HS-5 (cell line): Measurements from ENCODE around the gene GNAZ.
"Not testable (repeated sequence)": the region's sequence is repeated elsewhere in the genome, so short reads cannot be mapped to it uniquely, and the experiment has no call there.

Experiments used
- DNase-seq: peaks from one replicate; pipeline ENCODE4 v3.0.0-alpha.2; 2012; ENCODE audit warnings: low read depth

The GNAZ gene

GRCh38 chr22:23070418-23071229 lies at the start of gene GNAZ:
GNAZ (plus strand) TSS chr22:23070519; CDS start chr22:23095696, 25,177 bp downstream.
- no peak for DNase-seq

GRCh38 chr22:23020659-23021293 lies 49.5 kb upstream of the GNAZ start:
- DNase-seq = no peak

DNA sequence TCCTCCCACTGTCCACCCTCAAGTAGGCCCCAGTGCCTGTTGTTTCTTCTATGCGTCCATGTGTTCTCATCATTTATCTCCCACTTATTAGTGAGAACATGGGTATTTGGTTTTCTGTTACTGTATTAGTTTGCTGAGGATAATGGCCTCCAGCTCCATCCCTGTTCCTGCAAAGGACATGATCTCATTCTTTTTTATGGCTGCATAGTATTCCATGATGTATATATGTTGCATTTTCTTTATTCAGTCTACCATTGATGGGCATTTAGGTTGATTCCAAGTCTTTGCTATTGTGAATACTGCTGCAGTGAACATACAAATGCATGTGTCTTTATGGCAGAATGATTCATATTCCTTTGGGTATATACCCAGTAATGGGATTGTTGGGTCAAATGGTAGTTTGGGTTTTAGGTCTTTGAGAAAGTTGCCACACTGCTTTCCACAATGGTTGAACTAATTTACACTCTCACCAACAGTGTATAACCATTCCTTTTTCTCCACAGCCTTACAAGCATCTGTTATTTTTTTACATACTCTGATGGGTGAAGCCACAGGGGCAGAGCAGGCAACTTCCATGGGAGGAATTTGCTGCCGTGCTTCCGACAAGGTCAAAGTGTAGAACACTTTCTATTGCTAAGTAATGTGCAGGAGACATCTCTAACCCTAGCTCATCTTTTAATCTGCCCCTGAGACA lies 48.5 kb upstream of the GNAZ start:
- not testable (repeated sequence) for DNase-seq

- no peak for DNase-seq
Measured at GRCh38 chr22:23023294-23023693, 47.0 kb upstream of the GNAZ start.

DNA sequence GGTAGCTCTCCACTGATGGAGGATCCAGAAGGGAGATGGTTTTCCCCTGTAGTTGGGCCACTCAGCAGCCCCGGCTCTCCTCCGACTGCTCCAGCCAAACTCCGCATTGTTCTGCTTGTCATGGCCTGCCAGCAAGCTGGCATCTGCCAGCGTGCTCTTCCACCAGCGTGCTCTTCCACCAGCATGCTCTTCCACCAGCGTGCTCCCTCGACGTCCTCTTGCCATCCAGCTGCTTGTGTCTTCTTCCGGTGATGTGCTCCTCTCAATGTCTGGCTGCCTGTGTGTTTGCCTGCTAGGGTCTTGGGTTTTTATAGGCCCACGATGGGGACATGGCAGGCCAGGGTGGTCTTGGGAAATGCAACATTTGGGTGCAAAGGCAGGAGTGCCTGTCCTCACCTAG lies 43.5 kb upstream of the GNAZ start:
- DNase-seq = no peak

- DNase-seq = not testable (repeated sequence)
Measured at GRCh38 chr22:23027849-23028248, 42.5 kb upstream of the GNAZ start.

DNA sequence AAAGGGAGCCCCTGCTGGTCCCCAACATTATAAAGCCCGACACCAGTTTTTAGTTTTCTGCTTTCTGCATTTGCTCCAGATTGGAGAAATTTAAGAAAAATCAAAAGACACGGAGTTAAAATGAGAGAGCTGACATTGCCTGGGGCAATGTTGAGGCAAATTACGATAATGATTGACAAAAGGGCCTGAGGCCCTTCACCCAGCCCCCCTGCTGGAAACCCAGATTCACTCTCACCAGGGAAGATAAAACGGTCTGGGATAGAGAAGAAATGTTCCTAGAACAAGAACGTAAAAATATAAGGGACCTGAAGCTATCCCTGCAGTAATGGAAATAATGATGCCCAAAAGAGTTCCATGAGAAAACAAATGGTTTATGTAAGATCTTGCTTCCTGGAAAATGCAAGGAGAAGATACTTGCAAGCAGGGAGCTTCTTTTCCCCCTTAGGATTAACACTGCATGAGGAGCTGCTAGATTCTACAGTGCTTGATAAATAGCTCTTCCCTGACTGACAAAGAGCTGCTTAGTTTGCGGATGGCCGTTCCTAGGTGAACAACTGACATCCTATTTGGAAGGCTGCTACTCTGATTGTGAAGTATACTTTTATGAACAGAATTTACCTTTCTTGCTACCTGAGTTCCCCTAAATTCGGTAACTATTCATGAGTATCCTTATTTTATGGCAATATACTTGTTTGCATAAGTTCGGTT lies 40.6 kb upstream of the GNAZ start:
- DNase-seq = no peak

DNA sequence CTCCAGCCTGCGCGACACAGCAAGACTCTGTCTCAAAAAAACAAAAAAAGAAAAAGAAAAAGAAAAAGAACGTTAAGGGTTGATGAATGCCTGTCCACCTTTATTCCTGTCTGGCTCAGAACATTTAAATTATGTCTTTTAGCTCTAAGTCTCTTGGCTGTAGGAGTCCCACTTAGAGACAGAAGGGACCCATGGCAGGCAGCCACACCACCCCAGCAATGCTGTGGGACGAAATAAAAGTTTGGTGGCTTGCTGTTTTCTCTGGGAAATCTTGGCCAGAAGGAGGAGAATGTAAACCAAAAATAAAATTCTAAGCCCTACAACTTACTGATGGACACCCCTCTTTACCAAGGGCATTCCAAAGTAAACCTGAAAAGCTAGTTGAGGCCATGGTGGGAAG lies 38.9 kb upstream of the GNAZ start:
- DNase-seq = no peak

DNA sequence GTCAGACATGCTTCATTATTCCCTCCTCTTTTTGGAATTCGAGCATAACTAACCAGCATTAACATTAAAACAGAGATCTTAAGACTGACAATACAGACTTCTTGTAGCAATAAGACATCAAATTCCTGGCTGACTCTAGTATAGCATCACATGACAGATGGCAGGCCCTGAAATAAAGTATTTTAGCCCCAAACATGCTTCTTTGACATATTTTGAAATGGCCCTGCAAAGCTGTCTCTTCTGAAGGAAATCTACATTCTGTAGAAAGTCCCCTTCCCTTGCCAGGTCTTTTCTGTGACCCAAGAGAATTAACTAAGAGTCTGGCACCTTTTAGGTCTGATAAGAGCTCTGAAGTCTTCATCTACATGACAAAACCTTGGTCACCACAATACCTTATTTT lies 38.5 kb upstream of the GNAZ start:
- DNase-seq = no peak

DNA sequence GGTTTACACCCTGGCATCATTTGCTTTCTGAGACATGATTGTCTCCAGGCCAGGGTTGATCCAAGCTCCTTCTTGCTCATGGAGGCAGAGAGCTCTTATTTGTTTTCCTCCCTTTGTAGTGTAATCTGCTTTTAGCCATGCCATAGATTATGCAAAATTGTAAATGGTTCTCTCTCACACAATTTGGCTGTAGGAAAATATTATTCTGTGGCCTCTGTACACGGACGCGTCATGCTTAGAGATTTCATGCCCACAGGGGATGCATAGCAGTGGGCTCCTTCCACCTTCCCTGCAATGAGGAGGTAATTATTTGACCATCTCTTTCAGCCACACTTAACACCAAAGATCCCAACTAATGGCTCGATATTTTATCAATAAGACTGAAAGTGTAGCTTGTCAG lies 37.7 kb upstream of the GNAZ start:
- no peak for DNase-seq

DNA sequence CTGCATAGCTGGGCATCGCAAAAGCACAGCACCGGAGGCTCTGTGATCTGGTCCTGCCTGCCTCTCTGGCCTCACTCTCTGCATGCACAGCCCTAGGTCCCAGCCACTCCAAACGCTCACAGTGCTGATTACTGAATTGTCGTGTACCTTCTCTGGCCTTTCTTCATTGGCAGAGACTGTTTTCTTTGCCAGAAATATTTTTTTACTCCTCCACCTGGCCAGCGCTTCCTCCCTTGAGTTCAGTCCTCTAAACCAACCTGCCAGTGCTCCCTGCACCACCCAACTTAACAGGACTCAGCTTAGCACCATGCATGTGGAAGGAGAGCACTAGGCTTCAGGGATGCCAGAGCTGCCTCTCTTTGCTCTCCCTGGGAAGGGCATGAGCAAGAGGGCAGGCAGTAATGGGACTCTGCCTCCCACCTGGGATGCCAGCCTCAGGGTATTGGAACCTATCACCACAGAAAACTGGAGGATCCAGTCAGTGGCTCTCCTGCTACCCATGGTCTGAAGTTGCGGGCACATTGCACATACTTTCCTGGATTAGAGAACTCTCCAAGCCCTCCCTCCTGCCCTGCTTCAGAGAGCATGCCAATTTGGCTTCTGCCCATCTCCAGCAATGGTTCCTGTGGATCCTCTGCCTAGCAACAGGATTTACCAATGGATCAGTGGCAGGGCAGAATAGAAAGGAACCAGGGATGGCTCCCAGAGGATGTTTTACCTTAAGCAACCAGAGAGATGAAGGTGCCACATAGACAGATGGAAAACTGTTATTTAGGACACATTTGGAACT lies 37.0 kb upstream of the GNAZ start:
- no peak for DNase-seq

GRCh38 chr22:23034621-23035556 lies 35.4 kb upstream of the GNAZ start:
- no peak for DNase-seq

DNA sequence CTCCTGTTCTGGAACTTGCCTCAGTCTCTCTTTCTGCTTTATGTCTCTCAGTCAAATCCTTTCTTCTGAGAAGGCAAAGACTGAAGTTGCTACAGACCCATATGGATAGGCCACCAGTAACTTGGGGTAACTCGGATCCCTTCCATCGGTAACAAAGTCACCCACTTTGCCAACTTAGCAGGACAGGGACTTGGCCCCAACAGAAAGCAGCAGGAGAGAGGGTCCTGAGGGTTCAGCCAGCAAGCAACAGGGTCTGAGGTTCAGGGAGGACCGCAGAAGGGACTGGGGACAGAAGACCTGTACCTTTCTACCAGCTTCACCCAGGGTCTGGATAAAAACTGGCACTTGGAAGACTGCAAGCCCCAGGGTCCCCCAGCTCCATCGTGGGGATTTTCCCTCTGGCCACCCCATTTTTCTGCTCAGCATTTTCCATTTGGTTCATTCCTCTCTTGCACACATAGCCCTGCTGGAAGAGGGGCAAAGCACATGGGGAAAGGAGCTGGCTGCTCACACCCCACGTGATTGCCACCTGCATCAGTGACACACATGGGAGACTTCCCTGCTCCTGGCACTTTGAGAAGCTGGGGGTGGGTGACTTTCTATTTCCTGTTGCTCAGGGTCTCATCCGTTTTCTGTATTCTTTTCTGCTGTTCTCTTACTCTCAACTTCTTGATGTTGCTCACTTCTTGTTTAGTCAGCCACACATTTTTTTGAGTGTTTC lies 34.6 kb upstream of the GNAZ start:
- no peak for DNase-seq

GRCh38 chr22:23036684-23037428 lies 33.5 kb upstream of the GNAZ start:
- peak; percentile 58 for DNase-seq

- no peak for DNase-seq
Measured at GRCh38 chr22:23037429-23038333, 32.6 kb upstream of the GNAZ start.

- no peak for DNase-seq
Measured at GRCh38 chr22:23038334-23038642, 32.0 kb upstream of the GNAZ start.

GRCh38 chr22:23038902-23039301 lies 31.4 kb upstream of the GNAZ start:
- no peak for DNase-seq

DNA sequence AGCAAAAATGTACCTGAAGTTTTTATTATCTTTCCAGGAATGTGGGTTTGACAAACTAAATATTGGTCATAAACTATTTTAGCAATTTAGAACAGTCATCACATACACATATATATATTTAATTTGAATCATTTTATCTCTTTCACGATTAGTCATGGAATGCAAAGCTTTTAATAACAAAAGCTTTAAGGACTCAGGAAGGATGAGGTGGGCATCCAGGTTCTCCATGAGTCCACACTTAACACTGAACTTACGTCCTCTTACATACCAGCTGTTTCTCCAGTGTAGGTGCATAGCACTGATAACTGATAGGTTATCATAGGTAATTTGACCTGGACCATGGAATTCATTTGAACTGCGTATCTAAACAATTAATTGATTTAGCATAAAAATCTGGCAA lies 28.1 kb upstream of the GNAZ start:
- DNase-seq = no peak
